Myocyte (in vitro differentiated cells): ENCODE measurements around the gene NHERF2. TPM values are rescaled to one million over a fixed set of nuclear protein-coding genes. Genes with fewer than 3 reads are reported as not detected.

Experiments used
- DNase-seq: peaks from one replicate; pipeline ENCODE4 v3.0.0-alpha.2; 2012; ENCODE audit warnings: low read depth
- polyA plus RNA-seq: library from polyadenylated mRNA; unstranded; fragments of >200 nt; gene quantifications from one replicate; pipeline ENCODE4 v1.2.1, GENCODE V29; 2012; ENCODE audit warnings: missing spikeins
- total RNA-seq: library from RNA; depleted of rRNA; stranded (reverse); fragments of >200 nt; gene quantifications from 2 replicates; pipeline ENCODE4 v1.2.3, GENCODE V29; 2014

The NHERF2 gene
- total RNA-seq, result 38.1 and 52.7 TPM in 2 replicates
- 25.1 TPM for polyA plus RNA-seq

DNA sequence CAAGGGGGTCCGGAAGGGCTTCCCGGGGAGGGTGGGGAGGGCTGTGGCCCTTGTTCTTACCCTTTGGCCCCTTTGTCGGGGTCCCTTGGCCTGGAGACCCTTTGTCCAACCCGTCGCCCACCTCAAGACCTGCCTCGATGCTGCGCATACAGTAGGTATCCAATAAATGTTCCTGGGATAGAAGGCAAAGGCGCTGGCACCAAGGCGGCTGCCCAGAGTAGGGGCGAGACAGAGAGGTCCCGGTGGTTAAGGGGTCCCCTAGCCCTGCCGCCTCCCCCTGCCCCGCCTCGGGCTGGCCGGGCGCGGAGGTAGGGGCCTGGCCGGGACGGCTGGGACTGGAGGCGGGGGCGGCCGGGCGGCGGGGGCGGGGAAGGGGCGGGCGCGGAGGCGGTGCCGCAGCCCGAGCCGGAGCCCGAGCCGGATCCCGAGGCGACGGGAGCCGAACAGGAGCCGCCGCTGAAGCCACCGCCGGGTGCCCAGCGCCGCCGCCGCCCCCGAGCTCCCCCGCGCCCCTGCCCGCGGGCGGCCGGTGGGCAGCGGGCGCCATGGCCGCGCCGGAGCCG is at the start of gene NHERF2:
Gene NHERF2 (plus strand): TSS at position 442 of the 563 bp plus-strand sequence. CDS start 104 bp downstream, at position 546.
- no peak for DNase-seq

- no peak for DNase-seq
Measured at GRCh38 chr16:1976951-1977874, 49.5 kb upstream of the NHERF2 start.

DNA sequence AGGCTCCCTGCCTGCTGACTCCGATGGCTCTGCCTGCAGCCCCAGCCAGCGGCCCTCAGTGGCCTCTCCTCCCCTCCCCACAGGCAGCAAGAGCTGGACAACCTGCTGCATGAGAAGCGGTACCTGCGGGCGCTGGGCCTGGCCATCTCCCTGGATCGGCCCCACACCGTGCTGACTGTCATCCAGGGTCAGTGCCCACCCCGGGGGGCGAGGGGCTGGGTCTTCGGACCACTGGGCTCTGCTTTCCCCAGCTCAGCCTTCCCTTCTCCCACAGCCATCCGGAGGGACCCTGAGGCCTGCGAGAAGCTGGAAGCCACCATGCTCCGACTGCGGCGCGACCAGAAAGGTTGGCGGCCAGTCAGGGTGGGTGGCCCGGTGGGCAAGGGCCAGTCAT is 48.8 kb upstream of the NHERF2 start:
- DNase-seq, result no peak

- no peak for DNase-seq
Measured at GRCh38 chr16:1978476-1979120, 48.1 kb upstream of the NHERF2 start.

GRCh38 chr16:1979271-1980029 is 47.3 kb upstream of the NHERF2 start:
- no peak for DNase-seq

- DNase-seq, result peak; percentile 79
Measured at GRCh38 chr16:1980030-1980769, 46.5 kb upstream of the NHERF2 start.

- DNase-seq, result no peak
Measured at GRCh38 chr16:1980770-1981087, 46.0 kb upstream of the NHERF2 start.

- no peak for DNase-seq
Measured at GRCh38 chr16:1981398-1981836, 45.3 kb upstream of the NHERF2 start, which contains the start of gene NOXO1. Gene NOXO1 (minus strand): TSS chr16:1981469. CDS start chr16:1981179, 290 bp downstream.

GRCh38 chr16:1982013-1982433 is 44.7 kb upstream of the NHERF2 start:
- DNase-seq, result peak; percentile 94

- DNase-seq, result no peak
Measured at GRCh38 chr16:1982991-1983543, 43.6 kb upstream of the NHERF2 start.

GRCh38 chr16:1983544-1984346 is 43.0 kb upstream of the NHERF2 start, which contains the start of gene GFER:
Gene GFER (plus strand): TSS chr16:1984193. CDS start chr16:1984219, 26 bp downstream.
- DNase-seq, result peak; percentile 94

GRCh38 chr16:1984347-1985225 is 42.1 kb upstream of the NHERF2 start:
- no peak for DNase-seq

GRCh38 chr16:1985466-1986150 is 41.1 kb upstream of the NHERF2 start:
- DNase-seq, result no peak

DNA sequence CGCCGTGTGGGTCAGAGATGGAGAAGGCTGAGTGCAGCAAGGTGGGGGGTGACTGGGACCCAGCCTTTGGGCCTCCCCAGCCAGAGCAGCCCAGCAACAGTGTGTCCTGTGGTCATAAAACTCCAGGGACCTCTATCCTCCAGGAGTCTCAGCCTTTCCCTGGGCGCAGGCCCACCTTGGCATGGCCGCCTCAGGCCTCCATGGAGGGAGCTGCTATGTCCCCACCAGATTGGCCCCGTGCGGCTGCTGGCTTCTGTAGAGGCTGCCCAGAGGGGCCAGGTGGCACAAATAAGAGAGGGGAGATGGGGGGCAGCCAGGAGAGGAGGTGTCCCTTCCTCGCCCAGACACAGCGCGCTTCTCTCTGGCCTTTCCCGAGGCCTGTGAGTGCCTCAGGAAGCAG is 39.5 kb upstream of the NHERF2 start:
- DNase-seq, result no peak

- no peak for DNase-seq
Measured at GRCh38 chr16:1989209-1990100, 37.2 kb upstream of the NHERF2 start, which contains the start of gene SYNGR3. Gene SYNGR3 (plus strand): TSS chr16:1989970. CDS start chr16:1990103, 133 bp downstream.

DNA sequence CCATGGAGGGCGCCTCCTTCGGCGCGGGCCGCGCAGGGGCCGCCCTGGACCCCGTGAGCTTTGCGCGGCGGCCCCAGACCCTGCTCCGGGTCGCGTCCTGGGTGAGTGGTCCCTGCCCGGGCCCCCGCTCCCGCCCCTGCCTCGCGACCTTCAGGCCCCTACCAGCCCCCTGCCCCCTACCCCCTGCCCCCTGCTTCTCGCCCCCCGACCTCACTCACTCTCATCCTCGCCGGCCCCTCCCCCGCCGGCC is 36.7 kb upstream of the NHERF2 start:
- DNase-seq, result no peak
